GM18498 (cell line): Measurements from ENCODE around the gene FCRL2.
"Not testable (repeated sequence)": the region's sequence is repeated elsewhere in the genome, so short reads cannot be mapped to it uniquely, and the experiment has no call there.

Experiments used
- ATAC-seq: cut with Tn5 transposase; IDR thresholded peaks from one replicate; pipeline ENCODE4 v1.9.1; 2021; ENCODE audit warnings: mild to moderate bottlenecking, moderate library complexity; ENCODE audit not compliant: unreplicated experiment

The FCRL2 gene

GRCh38 chr1:157753611-157754010, 23.3 kb downstream of the FCRL2 start:
- no peak for ATAC-seq

- no peak for ATAC-seq
Measured at GRCh38 chr1:157751283-157751682, 25.6 kb downstream of the FCRL2 start.

GRCh38 chr1:157748262-157748817, 28.6 kb downstream of the FCRL2 start:
- no peak for ATAC-seq

GRCh38 chr1:157739229-157739901, 37.6 kb downstream of the FCRL2 start:
- no peak for ATAC-seq

- ATAC-seq: not testable (repeated sequence)
Measured at GRCh38 chr1:157735991-157736390, 40.9 kb downstream of the FCRL2 start.

- ATAC-seq: no peak
Measured at GRCh38 chr1:157734321-157734720, 42.6 kb downstream of the FCRL2 start.

GRCh38 chr1:157732755-157733154, 44.2 kb downstream of the FCRL2 start:
- ATAC-seq: no peak

- ATAC-seq: no peak
Measured at GRCh38 chr1:157725221-157725577, 51.7 kb downstream of the FCRL2 start.

GRCh38 chr1:157724537-157725220, 52.3 kb downstream of the FCRL2 start:
- no peak for ATAC-seq

GRCh38 chr1:157723157-157723556, 53.8 kb downstream of the FCRL2 start:
- no peak for ATAC-seq

- no peak for ATAC-seq
Measured at GRCh38 chr1:157721985-157722384, 54.9 kb downstream of the FCRL2 start.

- ATAC-seq: no peak
Measured at GRCh38 chr1:157715736-157716135, 61.2 kb downstream of the FCRL2 start.

GRCh38 chr1:157711802-157712201, 65.1 kb downstream of the FCRL2 start:
- ATAC-seq: no peak

- ATAC-seq: no peak
Measured at GRCh38 chr1:157704878-157705277, 72.1 kb downstream of the FCRL2 start.

GRCh38 chr1:157703981-157704380, 73.0 kb downstream of the FCRL2 start:
- no peak for ATAC-seq

GRCh38 chr1:157702308-157702825, 74.6 kb downstream of the FCRL2 start:
- ATAC-seq: no peak

GRCh38 chr1:157700732-157701131, 76.2 kb downstream of the FCRL2 start, which contains the start of gene FCRL3:
Gene FCRL3, minus strand, starts transcription at chr1:157700769. Its CDS starts 280 bp downstream, at chr1:157700489.
- no peak for ATAC-seq

GRCh38 chr1:157700305-157700704, 76.6 kb downstream of the FCRL2 start:
- ATAC-seq: no peak

GRCh38 chr1:157697781-157698569, 79.0 kb downstream of the FCRL2 start:
- ATAC-seq: no peak

GRCh38 chr1:157696966-157697628, 79.8 kb downstream of the FCRL2 start:
- ATAC-seq: no peak
